ENCODE measurements around the gene SBF2. TPM values are rescaled to one million over a fixed set of nuclear protein-coding genes. Genes with fewer than 3 reads are reported as not detected.

SBF2 gene
- total and polyA plus RNA-seq, 10 donors, result 3.6 to 70.9 (median 57.1) TPM

GRCh38 chr11:10294290-10294953 lies 403 bp upstream of the SBF2 start:
- H3K27ac ChIP-seq, result peak overlapping the region; percentile 84 to 99 (median 97)
- DNase-seq, result peak; percentile 85
- peaks cover 9 to 77% (median 47%) of the 10 kb centered on the region in 6 donors for H3K4me1 ChIP-seq
- peak overlapping the region; percentile 62 to 94 (median 84) for H3K4me3 ChIP-seq
- 0 to 2% (median 1%) methylated on average over 25 to 45 of the region's 45 CpGs for WGBS, 5 donors
- peak; percentile 22 to 66 (median 41) for TF ChIP-seq POLR2AphosphoS5 (IDR thresholded peaks at IDR 0.05)
- no peak for TF ChIP-seq CTCF (IDR thresholded peaks at IDR 0.05 in 8 of 11, conservative IDR thresholded peaks at IDR 0.05 in 3 of 11)
- H3K9me3 ChIP-seq, result no peaks in the 10 kb centered on the region
- H3K27me3 ChIP-seq (replicated peaks in 1 of 7), result peaks cover 0 to 20% (median 3%) of the 10 kb centered on the region in 7 donors
- no peaks in the 10 kb centered on the region for H3K36me3 ChIP-seq
- intact Hi-C loops (cut with DNase I; ENCODE audit: low total_unique reads), result no loop called here

- Histone ChIP-seq H3K4me1 (peaks cover 9 to 87% (median 62%) of the 10 kb centered on the region in 6 donors), H3K4me3 (peak overlapping the region in 1 of 8 donors; percentile 21), H3K27ac (peak overlapping the region in 6 of 8 donors; percentile 55 to 99 (median 98)), H3K36me3 (peaks cover 0 to 14% (median 0%) of the 10 kb centered on the region in 6 donors), H3K27me3 (replicated peaks in 1 of 7) (peaks cover 0 to 20% (median 3%) of the 10 kb centered on the region in 7 donors), H3K9me3 (no peaks in the 10 kb centered on the region)
- no peak for DNase-seq
- WGBS, 5 donors, result 72 to 81% (median 75%) methylated on average over 17 of the region's 17 CpGs
- TF ChIP-seq POLR2A (IDR thresholded peaks at IDR 0.05), result no peak
- no peak for TF ChIP-seq CTCF (IDR thresholded peaks at IDR 0.05 in 8 of 11, conservative IDR thresholded peaks at IDR 0.05 in 3 of 11)
- TF ChIP-seq POLR2AphosphoS5 (IDR thresholded peaks at IDR 0.05), result peak in 2 of 3 donors; percentile 16 to 33
- intact Hi-C loops (cut with DNase I; ENCODE audit: low total_unique reads), result no loop called here
Observed at GRCh38 chr11:10291801-10292638, 2.0 kb downstream of the SBF2 start.

GRCh38 chr11:10289765-10290380 lies 4.1 kb downstream of the SBF2 start:
- 79 to 90% (median 83%) methylated on average over 6 to 10 of the region's 10 CpGs for WGBS, 5 donors
- no peak overlapping the region for H3K4me3 ChIP-seq
- H3K27ac ChIP-seq, result peak overlapping the region in 3 of 8 donors; percentile 63 to 99 (median 98)
- peaks cover 1 to 92% (median 63%) of the 10 kb centered on the region in 6 donors for H3K4me1 ChIP-seq
- no peak for DNase-seq
- H3K9me3 ChIP-seq, result no peaks in the 10 kb centered on the region
- H3K36me3 ChIP-seq, result peaks cover 0 to 14% (median 0%) of the 10 kb centered on the region in 6 donors
- intact Hi-C loops (cut with DNase I; ENCODE audit: low total_unique reads), result no loop called here
- peaks cover 0 to 9% (median 3%) of the 10 kb centered on the region in 7 donors for H3K27me3 ChIP-seq (replicated peaks in 1 of 7)
- TF ChIP-seq CTCF (IDR thresholded peaks at IDR 0.05 in 8 of 11, conservative IDR thresholded peaks at IDR 0.05 in 3 of 11) (no peak), POLR2A (IDR thresholded peaks at IDR 0.05) (no peak)

Measured in spleen (tissue), 11 donors.